HepG2 (cell line): Measurements from ENCODE around the gene LAMC1. TPM values are rescaled to one million over a fixed set of nuclear protein-coding genes. Genes with fewer than 3 reads are reported as not detected.

Source experiments
- ATAC-seq: fragments of 200-7000 bp; cut with Tn5 transposase; 3 replicates; pipeline ENCODE4 v1.9.1; 2020; ENCODE audit warnings: mild to moderate bottlenecking, moderate library complexity
- BruUV-seq: library from RNA; stranded (reverse); fragments of 400-500 nt; replicated peaks from 2 replicates; lab custom pipeline; 2021; lab: Mats Ljungman, UMichigan
- CTCF ChIA-PET: fragments of 300-600 bp; formaldehyde crosslinking; extraction: SDS; loops from one replicate; lab custom pipeline; 2021; ENCODE audit warnings: low total read pairs, inconsistent platforms, low intra/inter-chr PET ratio; lab: Yijun Ruan, JAX
- POLR2A ChIA-PET: fragments of 350-600 bp; sonication (Branson Sonifier 250); formaldehyde crosslinking; loops from one replicate; lab custom pipeline; 2020; ENCODE audit warnings: antibody characterized with exemption, inconsistent platforms; lab: Yijun Ruan, JAX
- DNase-seq: peaks from one replicate; pipeline ENCODE4 v3.0.0-alpha.2; 2015; ENCODE audit warnings: low spot score
- FAIRE-seq: peaks from 3 replicates; lab custom pipeline; 2011; peaks lifted over from hg19 to GRCh38; lab: Jason Lieb, UNC
- H2AFZ ChIP-seq: one replicate; pipeline ENCODE4 v1.6.1; 2011; ENCODE audit warnings: low read length, inconsistent platforms
- H3K27ac ChIP-seq: fragments of 300-600 bp; 3 replicates; pipeline ENCODE4 v1.8.0; 2011; ENCODE audit warnings: mixed run types, mild to moderate bottlenecking, mixed read lengths, low read length, inconsistent platforms; ENCODE audit not compliant: insufficient read depth; ENCODE audit errors: extremely low read length
- H3K27me3 ChIP-seq, 2 experiments: fragments of 200-600 bp in 1 of 2; 2 replicates in 1 of 2; 3 replicates in 1 of 2; pipeline versions ENCODE4 v1.6.0 to v1.8.0; 2011; ENCODE audit warnings: low read length in 2 of 2, mild to moderate bottlenecking in 2 of 2, moderate library complexity in 2 of 2, inconsistent platforms in 1 of 2; ENCODE audit not compliant: insufficient read depth in 2 of 2, control insufficient read depth in 1 of 2
- H3K36me3 ChIP-seq, 2 experiments: fragments of 200-600 bp in 1 of 2; replicated peaks in 1 of 2; 2 replicates in 1 of 2; 3 replicates in 1 of 2; pipeline versions ENCODE4 v1.5.1 to v1.8.0; 2011; ENCODE audit warnings: low read length in 2 of 2, inconsistent platforms in 1 of 2; ENCODE audit not compliant: insufficient read depth in 2 of 2, control insufficient read depth in 1 of 2
- H3K4me1 ChIP-seq: 2 replicates; pipeline ENCODE4 v1.5.1; 2012; ENCODE audit warnings: low read length, inconsistent platforms; ENCODE audit not compliant: insufficient read depth
- H3K4me2 ChIP-seq: 2 replicates; pipeline ENCODE4 v1.6.0; 2011; ENCODE audit warnings: low read depth, low read length, inconsistent platforms
- H3K4me3 ChIP-seq, 3 experiments: fragments of 200-600 bp in 1 of 3; sonication (generic), shearing (Covaris generic) in 1 of 3; replicated peaks in 1 of 3; 2 replicates each; pipeline ENCODE4 v1.5.1; 2011 to 2016; ENCODE audit warnings: low read length in 3 of 3, inconsistent platforms in 2 of 3, low read depth in 2 of 3, mild to moderate bottlenecking in 2 of 3, control low read depth in 1 of 3, mixed read lengths in 1 of 3; ENCODE audit not compliant: insufficient read depth in 1 of 3
- H3K79me2 ChIP-seq: one replicate; pipeline ENCODE4 v1.6.1; 2011; ENCODE audit warnings: low read length, inconsistent platforms; ENCODE audit not compliant: insufficient read depth
- H3K9ac ChIP-seq: 2 replicates; pipeline ENCODE4 v1.6.0; 2011; ENCODE audit warnings: mild to moderate bottlenecking, low read depth, low read length, inconsistent platforms; ENCODE audit not compliant: insufficient read depth
- H3K9me3 ChIP-seq: 2 replicates; pipeline ENCODE4 v1.5.1; 2012; ENCODE audit warnings: mild to moderate bottlenecking, low read length
- H4K20me1 ChIP-seq: 2 replicates; pipeline ENCODE4 v1.6.0; 2011; ENCODE audit warnings: inconsistent platforms, mild to moderate bottlenecking, low read length, moderate library complexity; ENCODE audit not compliant: insufficient read depth
- AGO1 ChIP-seq: fragments of 200-400 bp; formaldehyde crosslinking; IDR thresholded peaks from 2 replicates; pipeline ENCODE4 v1.6.1; 2017; ENCODE audit warnings: mild to moderate bottlenecking, low read depth, low read length, moderate library complexity; ENCODE audit not compliant: poor library complexity, severe bottlenecking
- EZH2 ChIP-seq: conservative IDR thresholded peaks from 2 replicates; pipeline ENCODE4 v1.6.1; 2012; ENCODE audit warnings: mild to moderate bottlenecking, low read depth, low read length, moderate library complexity
- GABPB1 ChIP-seq: IDR thresholded peaks from 2 replicates; pipeline ENCODE4 v1.6.1; 2016; ENCODE audit warnings: mild to moderate bottlenecking, missing genetic modification reagents, moderate library complexity, missing compliant biosample characterization
- HNRNPL ChIP-seq: fragments of 200-400 bp; formaldehyde crosslinking; IDR thresholded peaks from 2 replicates; pipeline ENCODE4 v1.6.1; 2017; ENCODE audit warnings: mild to moderate bottlenecking, low read depth, low read length
- KMT2A ChIP-seq: sonication (generic); formaldehyde crosslinking; IDR thresholded peaks from 2 replicates; pipeline ENCODE4 v1.4.0; 2020; ENCODE audit warnings: missing genetic modification reagents
- NRL ChIP-seq: sonication (generic); formaldehyde crosslinking; IDR thresholded peaks from 2 replicates; pipeline ENCODE4 v1.5.0; 2020; ENCODE audit warnings: missing genetic modification reagents, mild to moderate bottlenecking, moderate library complexity, borderline replicate concordance
- RBFOX2 ChIP-seq: fragments of 200-400 bp; formaldehyde crosslinking; IDR thresholded peaks from 2 replicates; pipeline ENCODE4 v1.6.1; 2017; ENCODE audit warnings: low read depth, mild to moderate bottlenecking, low read length
- SP4 ChIP-seq: sonication (generic); formaldehyde crosslinking; IDR thresholded peaks from 2 replicates; pipeline ENCODE4 v1.8.1; 2023; ENCODE audit warnings: mild to moderate bottlenecking, missing genetic modification reagents
- ZFP62 ChIP-seq: sonication (generic); formaldehyde crosslinking; IDR thresholded peaks from 2 replicates; pipeline ENCODE4 v1.4.0; 2020; ENCODE audit warnings: missing genetic modification reagents
- ZSCAN22 ChIP-seq: sonication (generic); formaldehyde crosslinking; IDR thresholded peaks from 2 replicates; pipeline ENCODE4 v1.4.0; 2020; ENCODE audit warnings: mild to moderate bottlenecking, missing genetic modification reagents
- ZSCAN29 ChIP-seq: sonication (generic); formaldehyde crosslinking; conservative IDR thresholded peaks from 2 replicates; pipeline ENCODE4 v1.4.0; 2020; ENCODE audit warnings: mild to moderate bottlenecking, missing genetic modification reagents
- ZZZ3 ChIP-seq: sonication (generic); formaldehyde crosslinking; IDR thresholded peaks from 2 replicates; pipeline ENCODE4 v1.4.0; 2020; ENCODE audit warnings: missing genetic modification reagents, mild to moderate bottlenecking, borderline replicate concordance
- WGBS: methylation state at CpG from one replicate; pipeline ENCODE4 v1.1.6; 2017; ENCODE audit warnings: low lambda C conversion rate; 5-methylcytosine and 5-hydroxymethylcytosine counted together
- in situ Hi-C: cut with HindIII; loops from 2 replicates; pipeline ENCODE4 v1.10.0; 2017; ENCODE audit warnings: low pct_unique_long_range_greater_than_20kb; ENCODE audit not compliant: extremely low pct_ligation_motif_present
- intact Hi-C: fragments of 100-400 bp; cut with micrococcal nuclease; formaldehyde crosslinking; loops from one replicate; pipeline ENCODE4 v1.10.0; 2022; ENCODE audit not compliant: unreplicated experiment
- polyA plus RNA-seq, 8 experiments: library from polyadenylated mRNA; depleted of rRNA in 3 of 8; stranded (reverse) in 7 of 8; unstranded in 1 of 8; fragments of >200 nt; fragmentation: Illumina TruSeq in 4 of 8; extraction: Trizol in 4 of 8; gene quantifications; 2 replicates each; pipeline versions ENCODE4 v1.2.1 to v1.2.3, GENCODE V29; 2011 to 2016; ENCODE audit warnings: low read depth in 4 of 8, missing spikeins in 1 of 8, mixed read lengths in 1 of 8; ENCODE audit not compliant: insufficient read depth in 1 of 8
- total RNA-seq, 5 experiments: library from RNA; depleted of rRNA; stranded (reverse); fragments of >200 nt; fragmentation: Illumina TruSeq; extraction: Trizol; gene quantifications; 2 replicates each; pipeline ENCODE4 v1.2.3, GENCODE V29; 2016; ENCODE audit warnings: low read depth in 1 of 5
- TF ChIP-seq, protein P1 (sequence below): sonication (generic); formaldehyde crosslinking; IDR thresholded peaks from 2 replicates; pipeline ENCODE4 v1.8.1; 2023; ENCODE audit warnings: mild to moderate bottlenecking, missing genetic modification reagents
- TF ChIP-seq, protein P2 (sequence below): sonication (generic); IDR thresholded peaks from 2 replicates; pipeline ENCODE4 v1.6.1; 2016; ENCODE audit warnings: low read depth, borderline replicate concordance

LAMC1 gene
- total and polyA plus RNA-seq, 2 of the 13 experiments (the other 11 are each of a cell fraction or from before 2014, with no cell fraction given) = 58.5 to 137 TPM

DNA sequence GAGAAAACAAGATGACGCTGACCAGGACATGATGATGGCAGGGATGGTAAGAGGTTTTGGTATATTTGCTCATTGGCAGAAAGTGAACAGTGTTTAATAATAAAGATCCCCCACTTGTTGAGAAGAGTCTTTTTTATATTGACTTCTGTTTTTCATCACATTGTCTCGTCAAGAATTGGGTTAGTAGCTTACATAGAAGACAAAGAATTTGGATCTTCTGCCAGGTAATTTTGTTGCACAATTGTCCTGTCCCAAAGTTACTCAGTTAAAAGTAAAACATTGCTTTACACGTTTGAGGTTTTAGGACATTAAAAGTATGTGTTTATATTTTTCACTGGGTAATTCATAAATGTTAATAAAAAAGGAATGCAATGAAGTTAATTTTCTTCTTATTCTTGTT, 114.6 kb downstream of the LAMC1 start (continued):
- TF ChIP-seq ZSCAN29 = no peak

DNA sequence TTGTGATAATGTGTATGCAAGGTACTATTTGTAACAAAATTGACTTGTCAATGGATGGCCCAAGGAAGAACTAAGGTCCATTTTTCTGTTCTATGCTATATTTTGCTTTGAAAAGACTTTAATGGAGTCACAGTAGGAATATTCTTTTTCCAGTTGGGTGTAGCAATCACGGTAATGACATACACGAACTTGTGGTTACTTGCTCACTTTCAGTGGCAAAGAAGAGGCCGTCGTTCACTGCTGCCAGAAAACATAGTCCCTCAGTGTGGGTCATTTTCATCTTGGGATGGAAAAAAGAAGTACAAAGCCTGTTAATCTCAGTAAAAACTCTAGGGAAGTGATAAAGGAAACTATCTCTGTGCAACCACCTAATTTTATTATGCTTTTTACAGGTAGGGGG, 115.1 kb downstream of the LAMC1 start:
- Histone ChIP-seq H2AFZ (no peak overlapping the region), H3K9me3 (no peaks in the 10 kb centered on the region), H3K9ac (no peak overlapping the region), H3K4me2 (no peak overlapping the region), H4K20me1 (no peaks in the 10 kb centered on the region), H3K27me3 (no peaks in the 10 kb centered on the region), H3K79me2 (no peaks in the 10 kb centered on the region), H3K4me1 (peaks cover 23% of the 10 kb centered on the region), H3K27ac (no peak overlapping the region), H3K36me3 (peaks cover 20 to 59% of the 10 kb centered on the region in 2 experiments), H3K4me3 (no peak overlapping the region)
- in situ Hi-C loops (loop anchor here (25.0 kb wide), 1 partner anchor 276 kb away; no protein-coding TSS in a partner anchor), intact Hi-C loops (loop anchor here (5.0 kb wide), 2 partner anchors 116 to 176 kb away; partner anchors contain the start of gene LAMC1)
- no peak for TF ChIP-seq KMT2A (CRISPR knock-in tag)
- TF ChIP-seq RBFOX2 = no peak
- TF ChIP-seq, protein P1, sequence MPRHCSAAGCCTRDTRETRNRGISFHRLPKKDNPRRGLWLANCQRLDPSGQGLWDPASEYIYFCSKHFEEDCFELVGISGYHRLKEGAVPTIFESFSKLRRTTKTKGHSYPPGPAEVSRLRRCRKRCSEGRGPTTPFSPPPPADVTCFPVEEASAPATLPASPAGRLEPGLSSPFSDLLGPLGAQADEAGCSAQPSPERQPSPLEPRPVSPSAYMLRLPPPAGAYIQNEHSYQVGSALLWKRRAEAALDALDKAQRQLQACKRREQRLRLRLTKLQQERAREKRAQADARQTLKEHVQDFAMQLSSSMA (CRISPR knock-in tag) = no peak
- TF ChIP-seq ZZZ3 = no peak
- no peak for TF ChIP-seq ZFP62 (CRISPR knock-in tag)
- TF ChIP-seq HNRNPL = no peak
- no peak for TF ChIP-seq GABPB1 (CRISPR knock-in tag)
- no peak for TF ChIP-seq ZSCAN22 (CRISPR knock-in tag)
- TF ChIP-seq, protein P2, sequence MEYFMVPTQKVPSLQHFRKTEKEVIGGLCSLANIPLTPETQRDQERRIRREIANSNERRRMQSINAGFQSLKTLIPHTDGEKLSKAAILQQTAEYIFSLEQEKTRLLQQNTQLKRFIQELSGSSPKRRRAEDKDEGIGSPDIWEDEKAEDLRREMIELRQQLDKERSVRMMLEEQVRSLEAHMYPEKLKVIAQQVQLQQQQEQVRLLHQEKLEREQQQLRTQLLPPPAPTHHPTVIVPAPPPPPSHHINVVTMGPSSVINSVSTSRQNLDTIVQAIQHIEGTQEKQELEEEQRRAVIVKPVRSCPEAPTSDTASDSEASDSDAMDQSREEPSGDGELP = no peak
- no peak for TF ChIP-seq EZH2
- TF ChIP-seq AGO1 = no peak
- TF ChIP-seq SP4 (CRISPR knock-in tag) = no peak
- TF ChIP-seq NRL (CRISPR knock-in tag) = no peak
- DNase-seq = no peak
- 87% methylated on average over 4 of the region's 4 CpGs for WGBS
- CTCF ChIA-PET = no interaction called here
- POLR2A ChIA-PET = no interaction called here
- no TSS peak for BruUV-seq
- no peak for ATAC-seq
- no peak for FAIRE-seq
